K562 (cell line): ENCODE measurements around the gene MRNIP. TPM values are rescaled to one million over a fixed set of nuclear protein-coding genes. Genes with fewer than 3 reads are reported as not detected.

Source experiments
- AFF1 ChIP-seq, 2 experiments: fragments of 450-650 bp; IDR thresholded peaks; 2 replicates each; pipeline ENCODE4 v1.6.1; 2018; ENCODE audit warnings: mild to moderate bottlenecking in 2 of 2, low read depth in 1 of 2; ENCODE audit not compliant: partially characterized antibody in 2 of 2
- ATF2 ChIP-seq: sonication (generic); formaldehyde crosslinking; IDR thresholded peaks from 2 replicates; pipeline ENCODE4 v1.8.1; 2022; ENCODE audit warnings: missing genetic modification reagents
- E2F6 ChIP-seq, 2 experiments: IDR thresholded peaks; 2 replicates each; pipeline ENCODE4 v1.6.1; 2011; ENCODE audit warnings: borderline replicate concordance in 1 of 2, control low read depth in 1 of 2, low read depth in 1 of 2, low read length in 1 of 2, mild to moderate bottlenecking in 1 of 2, mixed read lengths in 1 of 2, moderate library complexity in 1 of 2; ENCODE audit not compliant: insufficient read depth in 1 of 2, insufficient read length in 1 of 2, poor library complexity in 1 of 2, severe bottlenecking in 1 of 2; ENCODE audit errors: extremely low read depth in 1 of 2
- ELF1 ChIP-seq: fragments of 200-800 bp; sonication (Bioruptor generic); IDR thresholded peaks from 2 replicates; pipeline ENCODE4 v1.6.1; 2016; ENCODE audit warnings: missing genetic modification characterization, missing compliant biosample characterization
- GTF2F1 ChIP-seq: IDR thresholded peaks from 2 replicates; pipeline ENCODE4 v1.6.1; 2011; ENCODE audit warnings: low read depth, low read length, improper control_type of control experiment
- ILF3 ChIP-seq: fragments of 450-650 bp; IDR thresholded peaks from 2 replicates; pipeline ENCODE4 v1.6.1; 2018; ENCODE audit warnings: antibody characterized with exemption, mild to moderate bottlenecking, moderate library complexity, borderline replicate concordance
- JUN ChIP-seq, 2 experiments: sonication (generic) in 1 of 2; formaldehyde crosslinking in 1 of 2; IDR thresholded peaks; 2 replicates each; pipeline versions ENCODE4 v1.6.1 to v1.8.0; 2012 to 2022; ENCODE audit warnings: borderline replicate concordance in 2 of 2, mild to moderate bottlenecking in 2 of 2, improper control_type of control experiment in 1 of 2, low read depth in 1 of 2, low read length in 1 of 2, missing genetic modification reagents in 1 of 2
- L3MBTL2 ChIP-seq: fragments of 450-650 bp; IDR thresholded peaks from 2 replicates; pipeline ENCODE4 v1.6.1; 2016; ENCODE audit warnings: mild to moderate bottlenecking, moderate library complexity
- MBD2 ChIP-seq: sonication (generic); IDR thresholded peaks from 2 replicates; pipeline ENCODE4 v1.6.1; 2016; ENCODE audit warnings: low read depth, borderline replicate concordance
- MTA3 ChIP-seq: fragments of 450-650 bp; formaldehyde crosslinking; IDR thresholded peaks from 2 replicates; pipeline ENCODE4 v1.6.1; 2017; ENCODE audit warnings: mild to moderate bottlenecking, borderline replicate concordance
- RNF2 ChIP-seq: sonication (generic); IDR thresholded peaks from 2 replicates; pipeline ENCODE4 v1.6.1; 2016
- TCFL5 ChIP-seq: fragments of 250-450 bp; sonication (Bioruptor Pico); conservative IDR thresholded peaks from 2 replicates; pipeline ENCODE4 v1.6.1; 2021; ENCODE audit warnings: mild to moderate bottlenecking, moderate library complexity, matching md5 sums
- UBTF ChIP-seq, 2 experiments: IDR thresholded peaks; 2 replicates each; pipeline ENCODE4 v1.6.1; 2012; ENCODE audit warnings: improper control_type of control experiment in 2 of 2, low read depth in 2 of 2, low read length in 2 of 2, borderline replicate concordance in 1 of 2
- YBX1 ChIP-seq: fragments of 450-650 bp; IDR thresholded peaks from 2 replicates; pipeline ENCODE4 v1.7.1; 2016; ENCODE audit warnings: mild to moderate bottlenecking
- ZNF274 ChIP-seq: IDR thresholded peaks from 2 replicates; pipeline ENCODE4 v1.6.1; 2011; ENCODE audit warnings: low read depth, mild to moderate bottlenecking, low read length, moderate library complexity, borderline replicate concordance
- ZNF695 ChIP-seq: fragments of 450-650 bp; formaldehyde crosslinking; IDR thresholded peaks from 2 replicates; pipeline ENCODE4 v1.4.0; 2020; ENCODE audit warnings: mild to moderate bottlenecking, moderate library complexity
- polyA plus RNA-seq, 8 experiments: library from polyadenylated mRNA; depleted of rRNA in 4 of 8; stranded (reverse) in 5 of 8; unstranded in 3 of 8; fragments of >200 nt; fragmentation: Nextera tagmentation in 2 of 8; fragmentation: Illumina TruSeq in 1 of 8; extraction: Ambion mirVana in 2 of 8; extraction: Trizol in 1 of 8; gene quantifications; 2 replicates each; pipeline versions ENCODE4 v1.2.1 to v1.2.3, GENCODE V29; 2011 to 2014; ENCODE audit warnings: inconsistent platforms in 1 of 8, missing spikeins in 1 of 8
- total RNA-seq, 7 experiments: library from RNA; depleted of rRNA in 6 of 7; stranded (reverse); fragments of >200 nt in 6 of 7; fragmentation: Illumina TruSeq in 2 of 7; extraction: Trizol in 2 of 7; gene quantifications; 2 replicates each; pipeline versions ENCODE4 v1.2.1 to v1.2.3, GENCODE V29; 2011 to 2021; ENCODE audit warnings: low replicate concordance in 1 of 7

Gene MRNIP
- total and polyA plus RNA-seq, 9 of the 15 experiments (the other 6 are each of a cell fraction or from before 2014, with no cell fraction given): 3.6 to 39.0 (median 16.8) TPM

GRCh38 chr5:179806250-179807048, 52.2 kb downstream of the MRNIP start, which contains the start of gene MGAT4B (continued):
- TF ChIP-seq ATF2 (CRISPR knock-in tag): no peak
- TF ChIP-seq AFF1 (IDR thresholded peaks at IDR 0.05; ENCODE audit: low read depth in 1 of 2, partially characterized antibody in 2 of 2): no peak
- no peak for TF ChIP-seq L3MBTL2
- peak; percentile 50 to 82; a peak in 3 of 4 replicates for TF ChIP-seq UBTF (IDR thresholded peaks at IDR 0.05; ENCODE audit: borderline replicate concordance in 1 of 2, low read depth in 2 of 2, low read length in 2 of 2)
- TF ChIP-seq E2F6 (IDR thresholded peaks at IDR 0.05; ENCODE audit: borderline replicate concordance in 1 of 2, extremely low read depth in 1 of 2, insufficient read depth in 1 of 2, insufficient read length in 1 of 2, low read depth in 1 of 2, low read length in 1 of 2, poor library complexity in 1 of 2, severe bottlenecking in 1 of 2): peak in 1 of 2 experiments; percentile 69
- TF ChIP-seq MBD2: no peak
- TF ChIP-seq ILF3: no peak
- peak; percentile 19; the same call in 1 of the 2 replicates for TF ChIP-seq MTA3
- peak; percentile 53; the same call in 1 of the 2 replicates for TF ChIP-seq ELF1 (tag)
- TF ChIP-seq RNF2: 0 out of 2 replicates have a peak, but pooled peaks have one; percentile 37
- TF ChIP-seq ZNF695 (CRISPR knock-in tag): no peak
- no peak for TF ChIP-seq YBX1
- TF ChIP-seq GTF2F1: 0 out of 2 replicates have a peak, but pooled peaks have one; percentile 15
- peak; percentile 8; the same call in 1 of the 2 replicates for TF ChIP-seq JUN (IDR thresholded peaks at IDR 0.05; ENCODE audit: borderline replicate concordance, low read depth, low read length)
- no peak for TF ChIP-seq JUN (CRISPR knock-in tag; IDR thresholded peaks at IDR 0.05; ENCODE audit: borderline replicate concordance)
- TF ChIP-seq TCFL5: no peak
- no peak for TF ChIP-seq ZNF274
